ENCODE data around the gene SPOCK3. TPM values are rescaled to one million over a fixed set of nuclear protein-coding genes. Genes with fewer than 3 reads are reported as not detected.
A peak's percentile ranks its signal among the peaks of the same experiment; 100 is the strongest.
"Not testable (repeated sequence)": the region's sequence is repeated elsewhere in the genome, so short reads cannot be mapped to it uniquely, and the experiment has no call there.

The SPOCK3 gene
- total RNA-seq, 1 experiment from 2014 or later: 0.17 TPM

DNA sequence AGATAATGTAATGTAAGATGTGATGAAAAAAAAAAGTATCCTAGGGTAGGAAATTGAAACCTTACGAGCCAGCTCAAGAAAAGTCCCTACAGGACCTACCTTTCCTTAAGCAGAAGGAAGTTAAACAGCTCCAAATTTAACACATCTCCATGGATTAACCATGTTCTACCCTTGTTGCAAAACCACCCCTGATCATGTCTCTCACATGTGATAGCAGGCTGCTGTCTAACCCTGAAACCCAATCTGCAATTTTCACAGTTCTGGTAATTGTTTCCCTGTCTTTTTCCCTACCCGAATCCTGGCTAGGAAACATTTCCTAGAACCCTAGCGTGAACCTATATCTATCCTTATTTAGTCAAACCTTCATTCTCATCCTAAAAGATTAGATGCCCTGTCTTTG, 198.9 kb downstream of the SPOCK3 start:
- DNase-seq (ENCODE audit: low spot score): no peak

- DNase-seq (ENCODE audit: low spot score): no peak
Observed at GRCh38 chr4:167034983-167035382, 199.3 kb downstream of the SPOCK3 start.

- no peak for DNase-seq (ENCODE audit: low spot score)
Observed at GRCh38 chr4:167032871-167033270, 201.4 kb downstream of the SPOCK3 start.

- peak; percentile 16 for DNase-seq (ENCODE audit: low spot score)
Observed at GRCh38 chr4:167031534-167032156, 202.6 kb downstream of the SPOCK3 start.

- no peak for DNase-seq (ENCODE audit: low spot score)
Observed at GRCh38 chr4:167028976-167029375, 205.3 kb downstream of the SPOCK3 start.

GRCh38 chr4:167025670-167026069, 208.6 kb downstream of the SPOCK3 start:
- no peak for DNase-seq (ENCODE audit: low spot score)

DNA sequence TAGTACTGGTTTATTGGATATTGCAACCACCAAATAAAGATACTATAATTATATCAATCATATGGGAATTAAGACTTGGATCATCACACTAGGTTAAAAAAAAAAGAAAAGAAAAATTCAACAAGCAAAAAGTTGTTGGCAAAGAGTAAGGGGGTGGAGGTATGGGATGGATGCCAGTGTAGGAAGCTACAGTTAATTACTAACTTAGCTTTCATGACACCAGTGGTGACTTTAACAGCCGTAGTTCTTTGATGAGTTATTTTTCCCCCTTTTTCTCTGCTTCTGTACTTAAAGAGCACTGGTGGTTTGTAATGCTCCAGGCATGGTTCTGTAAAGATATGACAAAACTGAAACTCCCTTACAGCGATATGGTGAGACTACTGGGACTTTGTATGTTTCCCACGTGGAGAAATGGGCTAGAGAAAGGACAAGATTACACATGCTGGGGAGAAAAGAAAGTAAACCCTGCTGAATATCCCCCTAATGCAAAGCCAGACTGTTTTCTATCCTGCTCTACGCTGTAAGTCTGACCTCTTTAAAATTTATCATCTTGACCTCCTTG, 210.8 kb downstream of the SPOCK3 start:
- DNase-seq (ENCODE audit: low spot score): no peak

DNA sequence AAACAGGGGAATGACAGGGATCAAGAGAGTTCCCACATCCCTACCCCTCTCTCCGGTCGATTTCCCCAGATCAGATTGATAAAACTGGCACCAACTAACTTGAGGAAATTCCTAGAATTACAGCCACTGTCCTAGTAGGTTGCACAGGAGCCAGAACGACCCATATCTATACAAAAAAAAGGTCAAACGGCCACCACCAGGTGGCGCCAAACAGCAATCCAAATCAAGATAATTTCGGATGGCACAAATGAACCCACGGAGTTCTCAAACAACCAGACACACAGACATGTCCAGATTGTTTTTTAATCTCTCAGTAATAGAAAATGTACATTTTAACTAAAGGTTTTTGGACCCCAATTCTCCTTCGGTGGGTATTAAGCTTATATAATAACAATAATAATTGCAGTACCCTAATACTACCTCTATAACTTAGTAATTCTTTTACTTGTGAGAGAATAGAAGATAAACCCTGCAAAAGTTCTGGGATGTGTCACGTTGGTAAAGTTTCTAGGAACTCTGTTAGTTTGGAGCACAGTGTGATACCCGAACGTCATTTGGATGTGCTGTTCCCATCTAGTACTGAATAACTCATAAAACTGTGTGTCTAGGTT, 212.6 kb downstream of the SPOCK3 start:
- DNase-seq (ENCODE audit: low spot score): peak; percentile 28

- peak; percentile 20 for DNase-seq (ENCODE audit: low spot score)
Observed at GRCh38 chr4:167020410-167020809, 213.9 kb downstream of the SPOCK3 start.

GRCh38 chr4:167014944-167015343, 219.3 kb downstream of the SPOCK3 start:
- DNase-seq (ENCODE audit: low spot score): no peak

GRCh38 chr4:167003326-167003725, 231.0 kb downstream of the SPOCK3 start:
- DNase-seq (ENCODE audit: low spot score): no peak

DNA sequence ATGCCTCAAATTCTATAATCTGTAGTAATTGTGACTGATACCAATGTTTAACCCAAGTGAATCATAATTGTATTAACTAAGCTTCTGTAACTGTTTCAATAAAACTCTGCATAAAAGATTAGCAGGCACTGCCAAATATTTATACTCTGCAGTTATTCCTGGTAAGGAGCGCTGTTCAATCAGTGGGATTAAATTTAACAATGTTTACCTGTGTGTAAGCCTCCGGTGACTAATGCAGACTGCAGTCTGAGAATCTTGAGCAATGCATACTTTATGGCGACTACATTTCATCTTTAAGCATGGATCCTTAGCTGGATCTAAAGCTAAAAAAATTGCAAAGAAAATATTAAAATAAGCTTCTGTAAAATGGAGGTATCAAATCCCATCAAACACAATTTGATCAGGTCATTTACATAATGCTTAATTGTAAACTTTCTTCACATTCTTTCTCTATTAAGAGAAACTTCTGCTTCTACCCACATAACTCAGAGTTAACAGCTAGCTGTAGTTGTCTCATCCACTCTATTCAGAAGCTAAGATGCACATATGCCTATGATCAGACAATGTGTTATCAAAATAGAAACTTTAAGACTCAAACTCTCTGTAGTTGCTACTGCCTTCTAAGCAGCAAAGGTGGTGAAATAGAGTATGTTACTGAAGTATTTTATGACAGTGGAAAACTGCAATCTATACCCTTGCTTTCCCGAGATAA, 234.0 kb downstream of the SPOCK3 start:
- peak; percentile 40 for DNase-seq (ENCODE audit: low spot score)

DNA sequence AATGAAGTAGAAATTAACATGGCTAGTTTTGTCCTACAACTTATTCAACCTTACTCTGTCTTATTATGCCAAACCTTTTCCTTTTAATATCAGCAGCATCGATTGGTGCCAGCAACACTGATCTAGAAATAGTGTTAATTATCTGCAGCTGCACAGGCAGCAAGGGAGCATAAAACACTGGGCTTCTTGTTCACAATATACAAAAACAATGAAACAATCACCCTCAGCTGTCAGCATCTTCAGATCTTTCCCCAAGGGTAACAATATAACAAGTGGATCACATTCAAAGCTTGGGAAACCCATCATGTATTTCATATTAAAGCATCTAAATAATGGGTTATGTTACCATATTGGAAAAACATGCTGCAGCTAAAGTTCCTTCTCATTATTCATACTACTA, 238.1 kb downstream of the SPOCK3 start:
- no peak for DNase-seq (ENCODE audit: low spot score)

- DNase-seq (ENCODE audit: low spot score): no peak
Observed at GRCh38 chr4:166994686-166995085, 239.6 kb downstream of the SPOCK3 start.

- no peak for DNase-seq (ENCODE audit: low spot score)
Observed at GRCh38 chr4:166991006-166991561, 243.2 kb downstream of the SPOCK3 start.

GRCh38 chr4:166989886-166990285, 244.4 kb downstream of the SPOCK3 start:
- no peak for DNase-seq (ENCODE audit: low spot score)

GRCh38 chr4:166987026-166987425, 247.3 kb downstream of the SPOCK3 start:
- DNase-seq (ENCODE audit: low spot score): no peak

DNA sequence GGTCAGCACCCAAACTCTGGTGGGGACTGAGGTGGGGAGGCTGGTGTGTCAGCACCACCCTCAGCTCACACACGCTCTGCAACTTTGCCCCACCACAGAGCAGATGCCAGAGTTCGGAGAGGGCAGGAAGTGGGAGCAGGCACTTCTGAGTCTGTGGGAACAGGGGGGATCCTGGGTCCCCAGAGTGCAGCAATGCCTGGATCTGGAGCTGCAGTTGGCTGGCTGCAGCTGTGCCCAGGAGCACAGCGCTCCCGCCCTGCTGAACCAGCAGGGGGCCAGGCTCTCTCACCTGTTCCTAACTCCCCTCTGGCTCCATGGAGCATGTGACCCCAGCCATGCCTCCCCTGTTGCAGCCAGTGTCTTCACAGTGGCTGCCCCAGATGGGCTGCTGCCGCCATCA, 252.4 kb downstream of the SPOCK3 start:
- no peak for DNase-seq (ENCODE audit: low spot score)

- no peak for DNase-seq (ENCODE audit: low spot score)
Observed at GRCh38 chr4:166980419-166980818, 253.9 kb downstream of the SPOCK3 start.

- no peak for DNase-seq (ENCODE audit: low spot score)
Observed at GRCh38 chr4:166977596-166977995, 256.7 kb downstream of the SPOCK3 start.

GRCh38 chr4:166972071-166972470, 262.2 kb downstream of the SPOCK3 start:
- DNase-seq (ENCODE audit: low spot score): peak; percentile 24

DNA sequence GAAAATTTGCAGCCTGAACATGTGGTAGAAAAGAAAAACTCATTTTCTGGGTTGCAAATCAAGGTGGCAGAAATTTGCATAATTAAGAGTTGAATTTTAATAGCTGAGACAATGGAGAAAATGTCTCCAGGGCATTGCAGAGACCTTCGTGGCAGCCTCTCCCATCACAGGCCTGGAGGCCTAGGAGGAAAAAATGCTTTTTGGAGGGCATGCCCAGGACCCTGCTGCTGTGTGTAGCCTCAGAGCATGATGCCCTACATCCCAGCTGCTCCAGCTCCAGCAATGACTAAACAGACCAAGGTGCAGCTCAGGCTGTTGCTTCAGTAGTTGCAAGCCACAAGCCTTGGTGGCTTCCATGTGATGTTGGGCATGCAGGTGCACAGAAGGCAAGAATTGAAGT, 266.1 kb downstream of the SPOCK3 start:
- DNase-seq (ENCODE audit: low spot score): not testable (repeated sequence)

DNA sequence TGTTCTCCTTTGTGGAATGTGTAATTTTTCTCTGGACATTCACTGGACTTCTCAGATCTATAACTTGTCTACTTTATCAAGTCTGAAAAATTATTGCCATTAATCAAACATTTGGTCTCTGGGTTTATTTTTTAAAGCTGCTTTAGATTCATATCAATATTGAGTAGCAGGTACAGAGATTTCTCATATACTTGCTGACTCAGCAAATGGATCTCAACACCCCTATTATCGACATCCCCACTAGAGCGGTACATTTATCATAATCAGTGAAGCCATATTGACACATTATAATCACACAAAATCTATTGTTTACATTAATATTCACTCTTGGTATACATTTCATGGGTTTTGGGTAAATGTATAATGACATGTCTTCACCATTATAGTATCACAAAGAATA, 268.7 kb downstream of the SPOCK3 start:
- DNase-seq (ENCODE audit: low spot score): no peak

Measured in H4 (cell line).